Choroid plexus epithelial cell (primary cell): ENCODE data around the gene SLC26A2.
A peak's percentile ranks its signal among the peaks of the same experiment; 100 is the strongest.

Experiments
- DNase-seq: peaks from one replicate; pipeline ENCODE4 v3.0.0-alpha.2; 2010; ENCODE audit warnings: low read depth
- H3K4me3 ChIP-seq: 2 replicates; pipeline ENCODE4 v1.5.1; 2011; ENCODE audit warnings: low read depth, mild to moderate bottlenecking, control low read depth, low read length, moderate library complexity
- TF ChIP-seq, protein P1 (sequence below): conservative IDR thresholded peaks from 2 replicates; pipeline ENCODE4 v1.5.1; 2011; ENCODE audit warnings: low read depth, mild to moderate bottlenecking, control low read depth, inconsistent platforms, low read length, moderate library complexity

The SLC26A2 gene

DNA sequence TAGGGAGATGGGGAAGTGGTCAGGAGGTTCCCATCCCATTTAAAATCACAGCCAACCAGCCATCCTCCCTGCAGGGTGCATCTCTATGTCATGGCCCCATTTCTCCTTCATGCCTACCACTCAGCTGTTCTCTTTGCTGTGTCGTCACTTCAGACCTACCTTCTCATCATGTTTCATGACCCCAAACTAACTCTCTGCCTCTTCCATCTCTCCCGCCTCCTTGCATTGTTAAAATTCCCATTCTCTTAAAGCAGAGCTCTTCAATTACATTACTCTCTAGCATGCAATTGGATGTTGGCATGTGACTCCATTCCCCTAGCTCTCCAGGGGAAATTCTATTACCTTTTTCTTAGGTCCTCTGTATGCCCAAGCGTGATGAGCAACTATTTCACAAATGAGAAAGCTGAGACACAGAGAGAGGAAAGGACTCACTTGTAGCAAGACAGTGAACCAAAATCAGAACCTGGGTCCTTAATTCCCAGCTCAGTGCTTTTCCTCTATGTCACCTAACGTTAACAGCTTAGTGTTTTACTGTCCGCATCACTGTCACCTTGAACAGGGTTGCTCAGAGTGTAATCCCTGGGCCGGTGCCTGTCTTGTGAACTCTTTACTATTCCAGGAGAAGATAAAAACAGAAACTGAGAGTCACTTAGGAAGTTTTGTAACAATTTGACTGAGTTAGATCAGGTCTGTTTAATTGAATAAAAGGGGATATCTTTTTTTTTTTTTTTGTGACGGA lies 44.1 kb upstream of the SLC26A2 start:
- TF ChIP-seq, protein P1, sequence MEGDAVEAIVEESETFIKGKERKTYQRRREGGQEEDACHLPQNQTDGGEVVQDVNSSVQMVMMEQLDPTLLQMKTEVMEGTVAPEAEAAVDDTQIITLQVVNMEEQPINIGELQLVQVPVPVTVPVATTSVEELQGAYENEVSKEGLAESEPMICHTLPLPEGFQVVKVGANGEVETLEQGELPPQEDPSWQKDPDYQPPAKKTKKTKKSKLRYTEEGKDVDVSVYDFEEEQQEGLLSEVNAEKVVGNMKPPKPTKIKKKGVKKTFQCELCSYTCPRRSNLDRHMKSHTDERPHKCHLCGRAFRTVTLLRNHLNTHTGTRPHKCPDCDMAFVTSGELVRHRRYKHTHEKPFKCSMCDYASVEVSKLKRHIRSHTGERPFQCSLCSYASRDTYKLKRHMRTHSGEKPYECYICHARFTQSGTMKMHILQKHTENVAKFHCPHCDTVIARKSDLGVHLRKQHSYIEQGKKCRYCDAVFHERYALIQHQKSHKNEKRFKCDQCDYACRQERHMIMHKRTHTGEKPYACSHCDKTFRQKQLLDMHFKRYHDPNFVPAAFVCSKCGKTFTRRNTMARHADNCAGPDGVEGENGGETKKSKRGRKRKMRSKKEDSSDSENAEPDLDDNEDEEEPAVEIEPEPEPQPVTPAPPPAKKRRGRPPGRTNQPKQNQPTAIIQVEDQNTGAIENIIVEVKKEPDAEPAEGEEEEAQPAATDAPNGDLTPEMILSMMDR: no peak
- DNase-seq: peak; percentile 43
- no peak overlapping the region for H3K4me3 ChIP-seq

DNA sequence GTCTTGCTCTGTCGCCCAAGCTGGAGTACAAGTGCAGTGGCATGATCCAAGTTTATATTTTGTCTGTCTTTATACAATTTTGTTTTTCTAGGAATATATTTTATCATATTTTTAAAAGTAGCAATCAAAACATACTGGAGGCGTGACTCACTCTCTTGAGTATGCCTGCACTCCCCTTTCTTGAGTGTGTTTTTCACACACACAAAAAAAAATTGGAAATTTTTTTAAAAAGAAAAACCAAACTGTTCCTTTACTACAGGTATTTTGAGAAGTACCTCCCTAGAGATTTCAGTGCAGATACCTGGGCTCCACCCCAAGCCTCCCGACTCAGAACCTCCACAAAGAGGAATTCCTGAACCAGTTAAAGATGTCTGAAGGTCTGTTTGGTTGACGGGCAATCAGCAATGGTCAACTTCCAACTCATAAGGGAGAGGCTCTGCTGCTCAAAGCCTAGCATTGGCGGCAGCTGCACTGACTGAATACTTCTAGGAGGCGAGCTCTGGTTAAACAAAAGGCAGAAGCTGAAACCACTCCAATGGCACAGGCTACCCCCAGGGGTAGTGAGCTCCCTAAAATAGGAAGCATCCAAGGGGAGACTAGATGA lies 43.4 kb upstream of the SLC26A2 start:
- peak; percentile 61 for DNase-seq
- TF ChIP-seq, protein P1: no peak
- H3K4me3 ChIP-seq: no peak overlapping the region

DNA sequence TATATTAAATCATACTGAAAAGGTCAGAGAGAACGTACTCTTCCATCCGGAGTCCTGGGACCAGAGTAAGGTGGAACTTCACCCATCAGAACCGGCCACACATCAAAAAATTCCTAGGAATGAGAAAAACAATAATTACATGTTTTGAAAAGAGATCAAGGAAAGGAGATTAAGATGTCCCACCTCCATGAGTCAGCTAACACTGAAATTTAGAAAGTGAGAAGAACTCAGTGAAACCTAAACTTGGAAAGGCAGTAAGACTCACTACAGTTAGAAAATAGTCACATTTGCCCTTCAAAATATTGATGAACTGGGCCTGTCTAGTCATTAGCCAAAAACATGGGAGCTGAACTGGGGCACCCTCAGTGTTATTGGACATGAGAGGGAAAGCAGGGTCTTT lies 39.0 kb upstream of the SLC26A2 start:
- TF ChIP-seq, protein P1: no peak
- DNase-seq: no peak
- no peak overlapping the region for H3K4me3 ChIP-seq

DNA sequence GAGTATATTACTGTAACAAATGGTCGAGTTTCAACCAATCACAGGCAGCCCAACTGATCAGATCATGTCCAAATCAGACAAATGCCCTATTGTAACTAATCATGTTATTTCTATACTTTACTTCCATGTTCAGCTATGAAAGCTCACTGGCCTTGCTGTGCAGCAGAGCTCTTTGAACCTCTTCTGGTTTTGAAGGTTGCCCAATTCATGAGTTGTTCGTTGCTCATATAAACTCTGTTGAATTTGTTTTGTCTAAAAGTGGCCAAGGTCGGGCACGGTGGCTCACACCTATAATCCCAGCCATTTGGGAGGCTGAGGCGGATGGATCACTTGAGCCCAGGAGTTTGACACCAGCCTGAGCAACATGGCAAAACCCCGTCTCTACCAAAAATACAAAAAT lies 37.6 kb upstream of the SLC26A2 start:
- TF ChIP-seq, protein P1: no peak
- no peak for DNase-seq
- H3K4me3 ChIP-seq: no peak overlapping the region

DNA sequence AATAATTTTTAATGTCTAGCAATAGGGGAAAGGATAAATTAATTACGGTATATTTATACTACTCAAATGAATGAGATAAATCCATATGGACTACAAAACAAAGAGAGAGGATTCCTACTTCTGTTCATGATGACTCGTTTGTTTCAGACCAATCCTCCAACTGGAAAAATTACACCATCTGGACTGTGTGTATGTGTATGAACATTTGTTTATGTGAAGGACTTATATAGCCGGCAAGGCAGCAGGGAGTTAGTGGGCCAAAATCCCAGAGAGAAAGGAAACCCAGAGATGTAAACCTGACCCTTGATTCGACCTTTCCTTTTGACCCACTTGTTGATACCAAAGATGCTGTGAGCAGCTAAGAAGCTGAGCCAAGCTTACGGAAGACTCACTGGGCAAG lies 36.1 kb upstream of the SLC26A2 start:
- DNase-seq: peak; percentile 38
- TF ChIP-seq, protein P1: no peak

DNA sequence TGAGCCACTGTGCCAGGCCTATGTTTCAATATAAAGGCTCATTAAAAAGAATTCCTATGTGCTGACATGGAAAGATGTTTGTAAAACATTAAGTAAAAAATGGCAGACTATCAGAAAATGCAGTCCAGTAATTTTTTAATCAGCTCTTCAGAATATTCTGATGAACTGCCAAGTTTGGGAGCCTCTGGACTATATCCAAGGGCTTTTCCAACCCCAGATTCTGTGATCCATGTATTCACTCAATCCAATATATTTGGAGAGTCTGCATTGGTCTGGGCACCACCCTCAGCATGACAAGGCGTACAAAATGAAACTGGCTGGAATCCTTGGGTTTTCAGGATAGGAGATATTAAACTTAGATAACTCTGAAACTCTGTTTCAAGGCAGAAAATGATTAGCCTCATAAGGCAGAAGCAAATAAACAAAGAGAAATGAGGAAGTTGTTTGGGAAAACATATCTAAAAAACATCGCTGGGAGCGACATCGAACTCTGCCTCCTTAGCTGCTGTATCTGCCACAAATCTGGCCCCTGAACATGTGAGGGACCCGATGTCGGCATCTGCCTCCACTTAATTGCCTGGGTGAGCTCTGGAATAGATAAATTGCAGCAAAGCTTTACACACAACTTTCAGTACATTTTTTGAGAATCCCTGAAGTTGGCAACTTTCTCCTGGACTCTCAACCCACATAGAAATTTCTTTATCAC lies 30.4 kb upstream of the SLC26A2 start:
- TF ChIP-seq, protein P1: no peak
- DNase-seq: no peak
- H3K4me3 ChIP-seq: peak overlapping the region; percentile 16

More for the DNA sequence above, 36.1 kb upstream of the SLC26A2 start:
- H3K4me3 ChIP-seq: no peak overlapping the region
